Motor neuron (in vitro differentiated cells): Measurements from ENCODE around the gene TRIP6. TPM values are rescaled to one million over a fixed set of nuclear protein-coding genes. Genes with fewer than 3 reads are reported as not detected.
"Not testable (repeated sequence)": the region's sequence is repeated elsewhere in the genome, so short reads cannot be mapped to it uniquely, and the experiment has no call there.

Experiments used
- ATAC-seq, 8 experiments: fragments of 200-7000 bp; cut with Tn5 transposase; replicated peaks in 6 of 8; 2 replicates each; pipeline ENCODE4 v1.8.0; 2021; ENCODE audit warnings: mild to moderate bottlenecking in 8 of 8, moderate library complexity in 8 of 8
- H3K27ac ChIP-seq, 2 donors: fragments of 250-450 bp; sonication (Bioruptor Pico); 2 replicates each; pipeline ENCODE4 v1.9.0; 2021; ENCODE audit warnings: antibody characterized with exemption in 2 of 2, mild to moderate bottlenecking in 2 of 2, moderate library complexity in 1 of 2
- H3K4me1 ChIP-seq, 2 donors: fragments of 250-450 bp; sonication (Bioruptor Pico); replicated peaks in 1 of 2; 2 replicates each; pipeline ENCODE4 v1.6.1; 2021; ENCODE audit warnings: antibody characterized with exemption in 2 of 2, mild to moderate bottlenecking in 2 of 2, moderate library complexity in 1 of 2
- H3K4me3 ChIP-seq, 5 donors: fragments of 250-450 bp; sonication (Bioruptor Pico); 2 replicates each; pipeline ENCODE4 v1.9.0; 2021; ENCODE audit warnings: antibody characterized with exemption in 5 of 5, mild to moderate bottlenecking in 5 of 5, moderate library complexity in 4 of 5
- WGBS, 10 experiments: fragments of 450-650 bp; shearing (Covaris generic); methylation state at CpG; one replicate each; pipeline ENCODE4 v1.0.0; 2022; 5-methylcytosine and 5-hydroxymethylcytosine counted together
- in situ Hi-C, 9 experiments: fragments of 400-800 bp; cut with MboI; loops; one replicate each; pipeline ENCODE4 v1.15.0; 2021; ENCODE audit warnings: low sequenced_read_pairs in 9 of 9, low pct_unique_long_range_greater_than_20kb in 2 of 9; ENCODE audit not compliant: unreplicated experiment in 9 of 9
- total RNA-seq, 8 experiments: library from RNA; unstranded; fragments of 300-600 nt; gene quantifications; 2 replicates each; pipeline versions ENCODE4 v1.2.3 to v1.2.4, GENCODE V29; 2022

TRIP6 gene
- total RNA-seq, 8 experiments from 2014 or later = 3.0 to 90.1 (median 22.4) TPM

DNA sequence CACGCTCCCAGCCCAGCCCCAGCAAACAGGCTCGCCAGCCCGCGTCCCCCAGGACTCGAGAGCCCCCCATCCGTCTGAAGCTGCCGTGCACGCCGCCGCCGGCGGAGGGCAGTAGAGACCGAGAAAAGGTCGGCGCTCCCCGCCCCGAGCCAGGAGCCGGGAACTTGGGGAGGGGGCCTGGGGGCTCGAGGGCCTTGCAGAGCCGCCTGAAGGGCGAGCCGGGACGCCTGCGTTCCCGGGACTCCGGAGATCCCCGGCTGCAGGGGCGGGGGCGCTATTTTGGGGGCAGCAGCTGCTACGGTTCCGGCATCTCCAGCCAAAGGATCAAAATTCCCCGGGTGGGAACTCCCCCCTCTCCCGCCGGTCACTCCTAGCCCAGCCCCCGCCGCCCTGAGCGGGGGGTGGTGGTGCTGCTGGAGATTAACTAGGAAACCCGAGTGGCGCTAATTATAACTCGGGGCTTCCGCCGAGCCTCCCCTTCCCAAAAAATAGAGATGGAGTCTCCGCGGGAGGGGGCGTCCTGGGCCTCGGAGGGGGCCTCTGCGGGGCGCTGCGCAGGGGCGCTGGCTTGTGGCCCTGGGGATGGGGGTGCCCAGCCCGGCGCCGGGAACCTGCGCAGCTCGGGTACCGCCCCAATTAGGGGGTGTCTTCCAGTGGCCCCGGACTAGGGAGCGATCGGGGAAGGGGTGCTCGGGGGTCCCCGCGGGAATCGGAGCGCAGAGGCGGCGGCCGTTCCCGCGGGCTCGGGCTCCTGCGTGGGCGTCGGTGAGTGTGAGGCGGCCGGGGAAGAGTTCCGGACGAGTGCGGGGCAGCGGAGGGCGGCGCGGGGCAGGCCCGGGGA, 27.9 kb downstream of the TRIP6 start:
- H3K4me3 ChIP-seq = peak overlapping the region; percentile 51 to 84 (median 68)
- peak overlapping the region; percentile 12 to 18 for H3K27ac ChIP-seq
- peaks cover 13 to 16% of the 10 kb centered on the region in 2 donors for H3K4me1 ChIP-seq
- ATAC-seq = peak in 6 of 8 experiments; percentile 5 to 20 (median 6)
- no CpG with 5 or more reads among the region's 83 CpGs for WGBS, 10 experiments
- in situ Hi-C loops = loop anchor here in 5 of 9 experiments (5.0 to 25.0 kb wide), 7 partner anchors 160 to 392 kb away; partner anchors contain the start of gene NAT16 (in 1 of the 5)

DNA sequence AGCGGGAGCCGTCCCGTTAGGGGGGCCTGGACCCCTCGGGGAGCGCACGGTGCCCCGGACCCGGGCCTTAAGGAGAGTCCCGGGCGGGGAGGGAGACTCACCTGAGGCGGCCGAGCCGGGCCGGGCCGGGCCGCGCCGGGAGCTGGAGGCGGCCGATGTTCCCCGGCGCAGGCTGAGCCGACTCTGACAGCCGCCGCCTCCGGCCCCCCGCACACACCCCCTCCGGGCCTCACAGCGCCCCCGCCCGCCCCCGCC, 28.4 kb downstream of the TRIP6 start, which contains the start of gene ACHE:
Gene ACHE (minus strand): TSS at position 188 of the 255 bp plus-strand sequence. CDS start 1,656 bp downstream, outside the sequence.
- ATAC-seq = peak; percentile 12 to 39 (median 23)
- Histone ChIP-seq H3K27ac (peak within 1 kb of the TSS; percentile 88 to 92), H3K4me1 (peaks cover 11 to 12% of the 10 kb centered on the region in 2 donors), H3K4me3 (peak within 1 kb of the TSS; percentile 51 to 84 (median 68))
- in situ Hi-C loops = loop anchor here in 5 of 9 experiments (5.0 to 25.0 kb wide), 7 partner anchors 159 to 392 kb away; partner anchors contain the start of gene NAT16 (in 1 of the 5)
- no CpG with 5 or more reads among the region's 32 CpGs for WGBS, 10 experiments

DNA sequence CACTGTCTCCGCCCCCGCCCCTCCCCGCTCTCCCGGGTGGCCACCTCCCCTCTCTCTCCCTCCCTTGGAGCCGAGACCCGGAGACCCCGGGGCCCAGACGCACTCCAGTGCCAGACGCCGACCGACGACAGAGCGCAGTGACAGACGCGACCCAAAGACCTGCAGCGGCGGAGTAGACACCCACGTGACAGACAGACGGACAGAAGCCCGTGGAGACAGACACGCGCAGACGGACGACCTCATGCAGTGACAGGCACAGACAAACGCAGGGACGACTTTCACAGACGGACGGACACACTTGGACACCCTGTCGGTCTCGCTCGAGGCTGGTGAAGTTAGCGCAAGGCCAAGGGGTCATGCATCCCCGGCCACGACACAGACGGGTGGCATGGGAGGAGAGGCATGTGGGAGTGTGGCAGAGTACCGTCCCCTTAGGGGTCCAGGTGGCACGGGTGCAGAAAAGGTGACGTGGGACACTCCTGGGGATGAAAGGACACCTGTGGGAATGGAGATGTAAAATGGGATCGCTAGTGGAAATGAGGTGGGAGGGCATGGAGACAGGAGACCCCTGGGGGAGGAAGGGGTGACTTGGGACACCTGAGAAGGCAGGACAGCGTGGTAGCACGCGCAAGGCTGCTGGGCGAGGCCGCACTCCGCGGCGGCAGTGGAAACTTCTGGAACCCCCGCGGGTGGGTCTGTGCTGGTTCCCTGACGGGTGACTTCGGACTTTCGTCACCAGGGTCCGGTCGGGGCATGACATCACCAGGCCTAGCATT, 29.0 kb downstream of the TRIP6 start:
- in situ Hi-C loops = loop anchor here in 5 of 9 experiments (5.0 to 25.0 kb wide), 7 partner anchors 159 to 391 kb away; partner anchors contain the start of gene NAT16 (in 1 of the 5)
- peak overlapping the region; percentile 88 to 92 for H3K27ac ChIP-seq
- H3K4me3 ChIP-seq = peak overlapping the region; percentile 51 to 84 (median 68)
- H3K4me1 ChIP-seq = peaks cover 6% of the 10 kb centered on the region in 2 donors
- WGBS, 10 experiments = 0 to 8% (median 0%) methylated on average over 1 to 8 of the region's 54 CpGs; no CpG with 5 or more reads in 7 of the 10 experiments
- ATAC-seq = peak; percentile 24 to 52 (median 46)

DNA sequence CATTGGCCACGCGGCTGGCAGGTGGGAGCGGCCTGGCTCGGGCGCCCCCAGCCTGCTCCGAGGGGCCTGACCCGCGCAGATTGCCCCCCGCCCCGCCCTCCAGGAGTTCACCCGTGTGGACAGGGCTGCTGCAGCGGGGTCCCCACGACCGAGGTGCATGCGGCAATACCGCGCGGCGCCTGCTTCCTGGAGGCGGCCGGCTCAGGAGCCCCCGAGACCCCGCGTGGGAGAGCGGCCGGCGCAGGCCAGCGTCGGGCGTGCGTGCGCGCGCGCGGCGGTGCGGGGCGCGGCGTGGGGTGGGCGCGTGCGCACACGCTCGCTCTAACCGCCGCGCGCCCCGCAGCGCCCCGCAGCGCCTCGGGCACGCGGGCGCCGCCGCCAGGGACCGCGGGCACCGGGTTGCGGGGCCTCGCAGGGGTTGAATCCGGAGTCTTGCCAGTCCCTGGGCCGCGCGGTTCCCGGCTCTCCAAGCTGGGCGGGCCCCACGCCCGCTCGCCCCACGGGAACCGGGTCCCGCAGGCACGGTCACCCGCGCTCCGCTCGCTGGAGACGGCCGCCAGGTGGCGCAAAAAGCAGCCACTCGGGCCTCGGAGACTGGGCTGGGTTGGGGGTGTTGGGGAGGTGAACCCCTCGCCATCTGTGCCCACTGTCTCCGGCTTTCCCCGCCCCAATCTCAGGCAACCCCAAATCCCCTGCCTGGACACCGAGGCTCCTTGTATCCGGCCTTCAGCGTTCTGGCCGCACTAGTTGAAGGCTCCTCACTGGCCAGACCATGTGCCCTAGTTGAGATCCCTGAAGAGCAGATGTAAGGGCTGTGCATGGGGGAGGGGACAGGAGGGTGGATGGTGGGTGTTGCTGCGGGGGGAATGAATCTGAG, 29.8 kb downstream of the TRIP6 start:
- H3K27ac ChIP-seq = peak overlapping the region; percentile 88 to 92
- peak overlapping the region; percentile 51 to 84 (median 68) for H3K4me3 ChIP-seq
- ATAC-seq = peak; percentile 55 to 72 (median 63)
- peaks cover 2% of the 10 kb centered on the region in 2 donors for H3K4me1 ChIP-seq
- in situ Hi-C loops = loop anchor here in 5 of 9 experiments (5.0 to 25.0 kb wide), 7 partner anchors 158 to 390 kb away; partner anchors contain the start of gene NAT16 (in 1 of the 5)
- WGBS, 10 experiments = 0% methylated on average over 3 of the region's 95 CpGs; no CpG with 5 or more reads in 9 of the 10 experiments

DNA sequence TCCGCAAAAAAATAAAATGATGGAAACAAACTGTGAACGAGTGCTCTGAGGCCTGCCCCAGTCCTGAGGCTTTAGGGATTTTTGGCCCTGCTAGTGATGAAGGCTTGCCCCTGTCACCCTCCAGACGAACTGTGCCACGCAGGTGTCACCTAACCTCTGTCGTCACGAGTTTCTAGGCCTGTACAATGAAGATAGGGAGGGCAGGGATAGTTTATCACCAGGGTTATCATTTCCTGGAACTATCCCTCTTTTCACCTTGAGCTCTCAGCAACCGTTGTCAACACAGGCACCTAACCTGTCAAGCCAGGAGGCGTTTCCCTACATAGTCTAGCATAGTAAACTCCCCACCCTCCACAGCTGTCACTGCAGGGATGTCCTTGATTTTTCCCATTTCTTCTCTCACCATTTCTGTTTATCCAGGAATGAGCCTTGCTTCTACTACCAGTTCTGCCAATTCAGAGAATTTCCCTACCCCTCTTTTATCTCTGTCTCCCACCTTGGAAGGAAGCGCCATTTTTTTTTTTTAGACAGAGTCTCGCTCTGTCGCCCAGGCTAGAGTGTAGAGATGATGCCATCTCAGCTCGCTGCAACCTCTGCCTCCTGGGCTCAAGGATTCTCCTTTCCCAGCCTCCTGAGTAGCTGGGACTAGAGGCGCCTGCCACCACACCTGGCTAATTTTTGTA, 30.7 kb downstream of the TRIP6 start:
- in situ Hi-C loops = loop anchor here in 5 of 9 experiments (5.0 to 25.0 kb wide), 7 partner anchors 157 to 389 kb away; partner anchors contain the start of gene NAT16 (in 1 of the 5)

DNA sequence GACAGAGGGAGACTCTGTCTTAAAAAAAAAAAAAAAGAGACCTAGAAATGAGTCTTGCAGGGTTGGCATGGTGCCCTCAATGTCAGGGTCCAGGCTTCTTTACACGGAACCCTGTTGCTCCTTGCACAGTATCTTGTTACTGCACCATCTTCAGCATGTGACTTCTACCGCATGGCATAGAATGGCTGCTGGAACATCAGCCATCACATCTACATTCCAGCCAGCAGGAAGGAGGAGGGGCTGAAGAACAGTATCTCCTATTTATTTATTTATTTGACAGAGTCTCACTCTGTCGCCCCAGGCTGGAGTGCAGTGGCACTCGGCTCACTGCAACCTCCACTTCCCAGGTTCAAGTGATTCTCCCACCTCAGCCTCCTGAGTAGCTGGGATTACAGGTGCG, 32.2 kb downstream of the TRIP6 start:
- WGBS, 10 experiments = 78 to 100% (median 100%) methylated on average over 1 to 5 of the region's 5 CpGs; no CpG with 5 or more reads in 1 of the 10 experiments
- H3K4me1 ChIP-seq = peaks cover 1 to 2% of the 10 kb centered on the region in 2 donors
- no peak overlapping the region for H3K4me3 ChIP-seq
- no peak for ATAC-seq
- no peak overlapping the region for H3K27ac ChIP-seq
- in situ Hi-C loops = loop anchor here in 5 of 9 experiments (5.0 to 25.0 kb wide), 7 partner anchors 155 to 388 kb away; partner anchors contain the start of gene NAT16 (in 1 of the 5)

More for the DNA sequence above, 30.7 kb downstream of the TRIP6 start:
- 33 to 100% (median 84%) methylated on average over 1 to 6 of the region's 13 CpGs; no CpG with 5 or more reads in 1 of the 10 experiments for WGBS, 10 experiments
- Histone ChIP-seq H3K4me1 (peaks cover 2% of the 10 kb centered on the region in 2 donors), H3K27ac (no peak overlapping the region), H3K4me3 (peak overlapping the region in 1 of 5 donors; percentile 84)
- no peak for ATAC-seq

DNA sequence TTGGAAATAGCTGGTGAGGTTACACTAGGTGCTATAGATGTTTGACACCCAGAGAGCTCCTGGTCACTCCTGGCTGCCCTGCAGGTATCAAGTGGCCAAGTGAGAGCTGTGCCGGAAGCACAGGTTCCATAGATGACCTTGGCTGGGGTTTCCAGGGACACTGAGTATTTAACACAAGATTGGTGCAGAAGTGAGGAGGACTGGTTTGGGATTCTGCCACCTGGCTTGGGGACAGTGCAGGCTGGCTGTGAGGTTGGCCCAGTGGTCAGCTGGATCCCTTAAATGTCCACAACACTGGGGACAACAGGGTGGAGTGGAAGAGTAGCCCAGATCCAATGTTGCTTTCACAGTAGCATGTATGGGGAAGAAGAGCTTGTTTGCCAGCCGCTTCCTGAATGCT, 33.8 kb downstream of the TRIP6 start:
- peaks cover 0 to 2% of the 10 kb centered on the region in 2 donors for H3K4me1 ChIP-seq
- H3K4me3 ChIP-seq = no peak overlapping the region
- 60 to 100% (median 83%) methylated on average over 1 to 2 of the region's 2 CpGs; no CpG with 5 or more reads in 3 of the 10 experiments for WGBS, 10 experiments
- in situ Hi-C loops = loop anchor here in 5 of 9 experiments (5.0 to 25.0 kb wide), 3 partner anchors 154 to 161 kb away; no protein-coding TSS in a partner anchor
- ATAC-seq = no peak
- no peak overlapping the region for H3K27ac ChIP-seq

DNA sequence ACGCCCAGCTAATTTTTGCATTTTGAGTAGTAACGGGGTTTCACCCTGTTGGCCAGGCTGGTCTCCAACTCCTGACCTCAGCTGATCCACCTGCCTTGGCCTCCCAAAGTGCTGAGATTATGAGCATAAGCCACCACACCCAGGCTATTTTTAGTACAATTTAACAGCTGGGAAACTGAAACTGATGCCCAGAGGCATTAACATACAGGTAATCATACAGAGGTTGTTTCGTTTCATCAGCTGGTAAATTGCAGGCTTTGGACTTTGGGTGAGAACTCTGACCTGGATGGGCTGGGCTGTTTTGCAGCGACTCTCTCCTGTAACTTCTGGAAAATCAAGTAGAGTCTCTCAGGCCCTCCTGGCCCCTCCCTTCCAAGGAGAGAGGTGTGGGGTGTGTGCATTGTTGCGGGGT, 34.7 kb downstream of the TRIP6 start:
- Histone ChIP-seq H3K4me3 (no peak overlapping the region), H3K27ac (no peak overlapping the region), H3K4me1 (no peaks in the 10 kb centered on the region)
- no peak for ATAC-seq
- in situ Hi-C loops = loop anchor here in 5 of 9 experiments (5.0 to 25.0 kb wide), 3 partner anchors 153 to 160 kb away; no protein-coding TSS in a partner anchor
- WGBS, 10 experiments = 39 to 86% (median 74%) methylated on average over 2 to 4 of the region's 5 CpGs; no CpG with 5 or more reads in 5 of the 10 experiments

DNA sequence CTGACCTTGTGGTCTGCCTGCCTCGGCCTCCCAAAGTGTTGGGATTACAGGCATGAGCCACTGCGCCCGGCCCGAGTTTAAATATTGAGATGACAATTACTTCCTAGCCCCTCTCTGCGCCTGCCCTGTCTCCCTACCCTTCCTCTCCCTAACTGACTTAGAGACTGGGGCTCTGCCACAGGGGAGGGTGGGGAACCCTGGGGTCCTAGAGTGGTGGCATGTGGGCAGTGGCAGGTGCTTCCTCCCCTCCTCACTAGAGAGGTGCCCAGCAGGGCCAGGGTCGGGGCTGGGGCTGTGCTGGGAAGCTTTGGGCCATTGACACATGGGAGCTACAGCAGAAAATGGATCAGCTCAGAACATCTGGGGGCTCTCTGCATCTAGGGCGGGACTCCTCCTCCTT, 35.5 kb downstream of the TRIP6 start:
- in situ Hi-C loops = loop anchor here in 5 of 9 experiments (5.0 to 25.0 kb wide), 3 partner anchors 152 to 160 kb away; no protein-coding TSS in a partner anchor
- no peak overlapping the region for H3K27ac ChIP-seq
- no peak for ATAC-seq

DNA sequence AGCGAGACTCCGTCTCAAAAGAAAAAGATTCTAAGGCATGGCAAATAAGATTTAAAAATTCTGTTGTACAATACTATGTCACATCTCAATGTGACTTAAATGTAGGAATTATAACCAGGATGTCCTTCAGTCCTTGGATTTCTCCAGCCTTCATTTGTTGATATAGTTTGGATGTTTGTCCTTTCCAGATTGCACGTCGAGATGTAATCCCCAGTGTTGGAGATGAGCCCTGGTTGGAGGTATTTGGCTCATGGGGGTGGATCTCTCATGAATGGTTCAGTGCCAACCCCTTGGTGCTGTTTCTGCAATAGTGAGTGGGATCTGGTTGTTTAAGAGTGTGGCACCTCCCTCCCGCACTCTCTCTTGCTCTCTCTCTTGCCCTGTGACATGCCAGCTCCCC, 41.3 kb downstream of the TRIP6 start:
- 36 to 100% (median 92%) methylated on average over 1 to 4 of the region's 5 CpGs; no CpG with 5 or more reads in 3 of the 10 experiments for WGBS, 10 experiments
- ATAC-seq = no peak
- in situ Hi-C loops = loop anchor here in 4 of 9 experiments (10.0 to 25.0 kb wide), 2 partner anchors 146 to 154 kb away; no protein-coding TSS in a partner anchor

More for the DNA sequence above, 35.5 kb downstream of the TRIP6 start:
- Histone ChIP-seq H3K4me1 (no peaks in the 10 kb centered on the region), H3K4me3 (no peak overlapping the region)
- WGBS, 10 experiments = 0 to 79% (median 54%) methylated on average over 1 to 4 of the region's 7 CpGs; no CpG with 5 or more reads in 4 of the 10 experiments

DNA sequence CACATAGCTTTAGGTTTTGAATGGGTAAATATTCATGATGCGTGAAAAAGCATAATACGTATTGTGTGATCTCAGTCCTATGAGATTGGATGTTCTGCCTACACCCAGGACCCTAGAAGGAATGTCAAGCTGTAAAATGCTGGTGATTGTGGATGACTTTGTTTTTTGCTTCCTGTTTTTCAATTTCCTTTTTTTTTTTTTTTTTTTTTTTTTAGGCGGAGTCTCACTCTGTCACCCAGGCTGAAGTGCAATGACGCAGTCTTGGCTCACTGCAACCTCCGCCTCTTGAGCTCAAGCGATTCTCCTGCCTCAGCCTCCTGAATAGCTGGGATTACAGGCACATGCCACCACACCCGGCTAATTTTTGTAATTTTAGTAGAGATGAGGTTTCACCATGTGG, 43.3 kb downstream of the TRIP6 start:
- peak in 1 of 8 experiments; percentile 34 for ATAC-seq
- not testable (repeated sequence) for H3K4me3 ChIP-seq, H3K4me1 ChIP-seq, H3K27ac ChIP-seq
- WGBS, 10 experiments = 0 to 100% (median 89%) methylated on average over 1 to 7 of the region's 7 CpGs; no CpG with 5 or more reads in 1 of the 10 experiments
- in situ Hi-C loops = loop anchor here in 2 of 9 experiments (25.0 kb wide), 1 partner anchor 152 kb away; no protein-coding TSS in a partner anchor

More for the DNA sequence above, 41.3 kb downstream of the TRIP6 start:
- H3K4me3 ChIP-seq = no peak overlapping the region
- H3K4me1 ChIP-seq = no peaks in the 10 kb centered on the region
- no peak overlapping the region for H3K27ac ChIP-seq
